ENCODE data around the gene ASTN1. TPM values are rescaled to one million over a fixed set of nuclear protein-coding genes. Genes with fewer than 3 reads are reported as not detected.
A peak's percentile ranks its signal among the peaks of the same experiment; 100 is the strongest.

Gene ASTN1
- total RNA-seq, 1 experiment from 2014 or later, result not detected

GRCh38 chr1:176879784-176880620 is 284.5 kb downstream of the ASTN1 start:
- DNase-seq (ENCODE audit: low spot score), result no peak

- DNase-seq (ENCODE audit: low spot score), result no peak
Measured at GRCh38 chr1:176878750-176879536, 285.6 kb downstream of the ASTN1 start.

- DNase-seq (ENCODE audit: low spot score), result no peak
Measured at GRCh38 chr1:176877557-176877956, 287.0 kb downstream of the ASTN1 start.

GRCh38 chr1:176876966-176877515 is 287.5 kb downstream of the ASTN1 start:
- no peak for DNase-seq (ENCODE audit: low spot score)

- DNase-seq (ENCODE audit: low spot score), result no peak
Measured at GRCh38 chr1:176869577-176869976, 294.9 kb downstream of the ASTN1 start.

- no peak for DNase-seq (ENCODE audit: low spot score)
Measured at GRCh38 chr1:176866011-176866714, 298.3 kb downstream of the ASTN1 start.

- no peak for DNase-seq (ENCODE audit: low spot score)
Measured at GRCh38 chr1:176864211-176864610, 300.3 kb downstream of the ASTN1 start.

GRCh38 chr1:176863613-176864012 is 300.9 kb downstream of the ASTN1 start:
- no peak for DNase-seq (ENCODE audit: low spot score)

GRCh38 chr1:176858433-176858916 is 306.0 kb downstream of the ASTN1 start:
- no peak for DNase-seq (ENCODE audit: low spot score)

- no peak for DNase-seq (ENCODE audit: low spot score)
Measured at GRCh38 chr1:176857632-176858031, 306.9 kb downstream of the ASTN1 start.

GRCh38 chr1:176854758-176855745 is 309.5 kb downstream of the ASTN1 start:
- no peak for DNase-seq (ENCODE audit: low spot score)

- no peak for DNase-seq (ENCODE audit: low spot score)
Measured at GRCh38 chr1:176854121-176854520, 310.4 kb downstream of the ASTN1 start.

GRCh38 chr1:176853503-176853902 is 311.0 kb downstream of the ASTN1 start:
- no peak for DNase-seq (ENCODE audit: low spot score)

GRCh38 chr1:176852124-176852523 is 312.4 kb downstream of the ASTN1 start:
- no peak for DNase-seq (ENCODE audit: low spot score)

- DNase-seq (ENCODE audit: low spot score), result no peak
Measured at GRCh38 chr1:176850871-176851270, 313.6 kb downstream of the ASTN1 start.

- DNase-seq (ENCODE audit: low spot score), result no peak
Measured at GRCh38 chr1:176849281-176849680, 315.2 kb downstream of the ASTN1 start.

GRCh38 chr1:176847052-176847451 is 317.5 kb downstream of the ASTN1 start:
- DNase-seq (ENCODE audit: low spot score), result no peak

GRCh38 chr1:176843352-176844297 is 320.9 kb downstream of the ASTN1 start:
- peak; percentile 24 for DNase-seq (ENCODE audit: low spot score)

- no peak for DNase-seq (ENCODE audit: low spot score)
Measured at GRCh38 chr1:176841238-176841637, 323.3 kb downstream of the ASTN1 start.

All from A172 (cell line).